ENCODE results near the gene MRTFB. TPM values are rescaled to one million over a fixed set of nuclear protein-coding genes. Genes with fewer than 3 reads are reported as not detected.

The MRTFB gene
- total and polyA plus RNA-seq, 2 of the 13 experiments (the other 11 are each of a cell fraction or from before 2014, with no cell fraction given), result 11.4 to 14.0 TPM

GRCh38 chr16:14303639-14304394 is 232.7 kb downstream of the MRTFB start (continued):
- TF ChIP-seq, protein P1, sequence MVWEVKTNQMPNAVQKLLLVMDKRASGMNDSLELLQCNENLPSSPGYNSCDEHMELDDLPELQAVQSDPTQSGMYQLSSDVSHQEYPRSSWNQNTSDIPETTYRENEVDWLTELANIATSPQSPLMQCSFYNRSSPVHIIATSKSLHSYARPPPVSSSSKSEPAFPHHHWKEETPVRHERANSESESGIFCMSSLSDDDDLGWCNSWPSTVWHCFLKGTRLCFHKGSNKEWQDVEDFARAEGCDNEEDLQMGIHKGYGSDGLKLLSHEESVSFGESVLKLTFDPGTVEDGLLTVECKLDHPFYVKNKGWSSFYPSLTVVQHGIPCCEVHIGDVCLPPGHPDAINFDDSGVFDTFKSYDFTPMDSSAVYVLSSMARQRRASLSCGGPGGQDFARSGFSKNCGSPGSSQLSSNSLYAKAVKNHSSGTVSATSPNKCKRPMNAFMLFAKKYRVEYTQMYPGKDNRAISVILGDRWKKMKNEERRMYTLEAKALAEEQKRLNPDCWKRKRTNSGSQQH (CRISPR knock-in tag; IDR thresholded peaks at IDR 0.05; ENCODE audit: low read depth), result 0 out of 2 replicates have a peak, but pooled peaks have one; percentile 48
- TF ChIP-seq, protein P2, sequence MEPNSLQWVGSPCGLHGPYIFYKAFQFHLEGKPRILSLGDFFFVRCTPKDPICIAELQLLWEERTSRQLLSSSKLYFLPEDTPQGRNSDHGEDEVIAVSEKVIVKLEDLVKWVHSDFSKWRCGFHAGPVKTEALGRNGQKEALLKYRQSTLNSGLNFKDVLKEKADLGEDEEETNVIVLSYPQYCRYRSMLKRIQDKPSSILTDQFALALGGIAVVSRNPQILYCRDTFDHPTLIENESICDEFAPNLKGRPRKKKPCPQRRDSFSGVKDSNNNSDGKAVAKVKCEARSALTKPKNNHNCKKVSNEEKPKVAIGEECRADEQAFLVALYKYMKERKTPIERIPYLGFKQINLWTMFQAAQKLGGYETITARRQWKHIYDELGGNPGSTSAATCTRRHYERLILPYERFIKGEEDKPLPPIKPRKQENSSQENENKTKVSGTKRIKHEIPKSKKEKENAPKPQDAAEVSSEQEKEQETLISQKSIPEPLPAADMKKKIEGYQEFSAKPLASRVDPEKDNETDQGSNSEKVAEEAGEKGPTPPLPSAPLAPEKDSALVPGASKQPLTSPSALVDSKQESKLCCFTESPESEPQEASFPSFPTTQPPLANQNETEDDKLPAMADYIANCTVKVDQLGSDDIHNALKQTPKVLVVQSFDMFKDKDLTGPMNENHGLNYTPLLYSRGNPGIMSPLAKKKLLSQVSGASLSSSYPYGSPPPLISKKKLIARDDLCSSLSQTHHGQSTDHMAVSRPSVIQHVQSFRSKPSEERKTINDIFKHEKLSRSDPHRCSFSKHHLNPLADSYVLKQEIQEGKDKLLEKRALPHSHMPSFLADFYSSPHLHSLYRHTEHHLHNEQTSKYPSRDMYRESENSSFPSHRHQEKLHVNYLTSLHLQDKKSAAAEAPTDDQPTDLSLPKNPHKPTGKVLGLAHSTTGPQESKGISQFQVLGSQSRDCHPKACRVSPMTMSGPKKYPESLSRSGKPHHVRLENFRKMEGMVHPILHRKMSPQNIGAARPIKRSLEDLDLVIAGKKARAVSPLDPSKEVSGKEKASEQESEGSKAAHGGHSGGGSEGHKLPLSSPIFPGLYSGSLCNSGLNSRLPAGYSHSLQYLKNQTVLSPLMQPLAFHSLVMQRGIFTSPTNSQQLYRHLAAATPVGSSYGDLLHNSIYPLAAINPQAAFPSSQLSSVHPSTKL (CRISPR knock-in tag; IDR thresholded peaks at IDR 0.05), result peak; percentile 17; the same call in 1 of the 2 replicates
- peak; percentile 75; the same call in 1 of the 2 replicates for TF ChIP-seq MTA1 (CRISPR knock-in tag; IDR thresholded peaks at IDR 0.05; ENCODE audit: borderline replicate concordance)
- TF ChIP-seq ZNF274 (CRISPR knock-in tag; IDR thresholded peaks at IDR 0.05), result 0 out of 2 replicates have a peak, but pooled peaks have one; percentile 45
- peak; percentile 49; the same call in 1 of the 2 replicates for TF ChIP-seq KDM5B (CRISPR knock-in tag; IDR thresholded peaks at IDR 0.05; ENCODE audit: borderline replicate concordance)
- peak; percentile 49 for TF ChIP-seq ZFX (CRISPR knock-in tag; IDR thresholded peaks at IDR 0.05; ENCODE audit: low read depth)
- peak; percentile 38 for TF ChIP-seq ZFY (CRISPR knock-in tag; IDR thresholded peaks at IDR 0.05)
- TF ChIP-seq ARID4A (CRISPR knock-in tag; IDR thresholded peaks at IDR 0.05; ENCODE audit: borderline replicate concordance), result peak; percentile 6; the same call in 1 of the 2 replicates
- 0 out of 2 replicates have a peak, but pooled peaks have one; percentile 19 for TF ChIP-seq CTCF (CRISPR knock-in tag; IDR thresholded peaks at IDR 0.05)
- TF ChIP-seq SALL2 (CRISPR knock-in tag; IDR thresholded peaks at IDR 0.05), result no peak
- no peak for TF ChIP-seq FOXK2 (IDR thresholded peaks at IDR 0.05)
- peak; percentile 51; the same call in 1 of the 2 replicates for TF ChIP-seq ZNF567 (CRISPR knock-in tag; IDR thresholded peaks at IDR 0.05; ENCODE audit: borderline replicate concordance)
- no peak for TF ChIP-seq PRPF4 (IDR thresholded peaks at IDR 0.05; ENCODE audit: low read depth, low read length, poor library complexity, severe bottlenecking)
- TF ChIP-seq HIVEP1 (CRISPR knock-in tag; IDR thresholded peaks at IDR 0.05), result peak; percentile 70; the same call in 1 of the 2 replicates
- no peak for TF ChIP-seq NBN (conservative IDR thresholded peaks at IDR 0.05)

All from HepG2 (cell line).